Neural progenitor cell (in vitro differentiated cells): ENCODE results near the gene TMEM52B.

Source experiments
- EZH2 ChIP-seq: fragments of 200-600 bp; sonication (generic); IDR thresholded peaks from 2 replicates; pipeline ENCODE4 v1.6.1; 2017; ENCODE audit warnings: antibody characterized with exemption, mild to moderate bottlenecking, moderate library complexity
- TF ChIP-seq, protein P1 (sequence below): fragments of 200-600 bp; sonication (generic); IDR thresholded peaks from 2 replicates; pipeline ENCODE4 v1.5.1; 2017; ENCODE audit warnings: antibody characterized with exemption, mild to moderate bottlenecking

DNA sequence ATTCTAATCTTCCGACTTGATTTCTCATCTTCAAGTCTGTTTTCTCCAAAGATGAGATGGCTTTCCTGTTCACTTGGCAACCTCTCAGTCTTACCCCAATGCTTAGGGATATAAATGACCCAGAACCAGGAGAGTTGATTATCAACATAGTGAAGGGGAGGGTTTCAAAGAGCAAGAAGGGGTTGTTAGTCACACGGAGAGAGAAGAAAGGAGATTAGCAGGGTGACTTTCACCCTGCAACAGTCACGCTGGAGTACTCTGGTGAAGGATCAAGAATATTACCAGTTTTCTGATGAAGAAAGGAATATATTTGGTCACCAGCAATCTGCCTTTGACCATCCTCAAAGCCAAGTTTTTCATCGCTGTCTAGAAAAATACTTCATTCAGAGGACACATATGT is at the start of gene TMEM52B:
- TF ChIP-seq, protein P1, sequence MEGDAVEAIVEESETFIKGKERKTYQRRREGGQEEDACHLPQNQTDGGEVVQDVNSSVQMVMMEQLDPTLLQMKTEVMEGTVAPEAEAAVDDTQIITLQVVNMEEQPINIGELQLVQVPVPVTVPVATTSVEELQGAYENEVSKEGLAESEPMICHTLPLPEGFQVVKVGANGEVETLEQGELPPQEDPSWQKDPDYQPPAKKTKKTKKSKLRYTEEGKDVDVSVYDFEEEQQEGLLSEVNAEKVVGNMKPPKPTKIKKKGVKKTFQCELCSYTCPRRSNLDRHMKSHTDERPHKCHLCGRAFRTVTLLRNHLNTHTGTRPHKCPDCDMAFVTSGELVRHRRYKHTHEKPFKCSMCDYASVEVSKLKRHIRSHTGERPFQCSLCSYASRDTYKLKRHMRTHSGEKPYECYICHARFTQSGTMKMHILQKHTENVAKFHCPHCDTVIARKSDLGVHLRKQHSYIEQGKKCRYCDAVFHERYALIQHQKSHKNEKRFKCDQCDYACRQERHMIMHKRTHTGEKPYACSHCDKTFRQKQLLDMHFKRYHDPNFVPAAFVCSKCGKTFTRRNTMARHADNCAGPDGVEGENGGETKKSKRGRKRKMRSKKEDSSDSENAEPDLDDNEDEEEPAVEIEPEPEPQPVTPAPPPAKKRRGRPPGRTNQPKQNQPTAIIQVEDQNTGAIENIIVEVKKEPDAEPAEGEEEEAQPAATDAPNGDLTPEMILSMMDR = no peak
- no peak for TF ChIP-seq EZH2
